Measurements from ENCODE around the gene NAPSA.

Gene NAPSA

GRCh38 chr19:50313812-50314536 lies 51.5 kb downstream of the NAPSA start:
- DNase-seq, result no peak

- no peak for DNase-seq
Observed at GRCh38 chr19:50312967-50313811, 52.2 kb downstream of the NAPSA start.

GRCh38 chr19:50311723-50312635 lies 53.5 kb downstream of the NAPSA start:
- DNase-seq, result no peak

GRCh38 chr19:50310759-50311465 lies 54.5 kb downstream of the NAPSA start:
- DNase-seq, result no peak

- DNase-seq, result no peak
Observed at GRCh38 chr19:50309396-50310125, 55.9 kb downstream of the NAPSA start.

- DNase-seq, result no peak
Observed at GRCh38 chr19:50308991-50309390, 56.4 kb downstream of the NAPSA start.

Measured in amniotic stem cell (primary cell).